Astrocyte (in vitro differentiated cells and primary cell): ENCODE data around the gene CELF2.

Experiments used
- EZH2 ChIP-seq: IDR thresholded peaks from 2 replicates; pipeline ENCODE4 v1.6.1; 2012; ENCODE audit warnings: mild to moderate bottlenecking, low read length, inconsistent platforms; ENCODE audit not compliant: insufficient read depth
- TF ChIP-seq, protein P1 (sequence below): IDR thresholded peaks from 2 replicates; pipeline ENCODE4 v1.5.1; 2011; ENCODE audit warnings: low read depth, mild to moderate bottlenecking, inconsistent platforms, low read length, moderate library complexity; ENCODE audit not compliant: insufficient read depth

DNA sequence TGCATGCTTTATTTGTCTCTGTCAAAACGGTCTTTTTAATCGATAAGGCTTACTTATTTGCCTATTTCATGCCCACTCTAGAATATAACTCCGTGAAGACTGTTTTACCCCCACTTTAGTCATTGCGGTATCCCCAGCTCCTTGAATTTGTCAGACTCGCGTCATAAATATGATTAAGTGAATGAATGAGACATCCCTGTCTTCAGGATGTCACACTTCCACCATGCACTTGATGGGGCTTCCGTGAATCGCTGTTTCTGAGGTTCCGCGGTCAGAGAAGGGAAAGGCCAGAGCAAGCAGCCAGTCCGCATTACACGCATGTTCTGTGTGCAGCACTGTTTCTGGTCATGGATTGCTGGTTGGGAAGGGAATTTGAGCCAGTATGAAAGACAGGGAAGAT is 138.8 kb downstream of the CELF2 start:
- TF ChIP-seq, protein P1, sequence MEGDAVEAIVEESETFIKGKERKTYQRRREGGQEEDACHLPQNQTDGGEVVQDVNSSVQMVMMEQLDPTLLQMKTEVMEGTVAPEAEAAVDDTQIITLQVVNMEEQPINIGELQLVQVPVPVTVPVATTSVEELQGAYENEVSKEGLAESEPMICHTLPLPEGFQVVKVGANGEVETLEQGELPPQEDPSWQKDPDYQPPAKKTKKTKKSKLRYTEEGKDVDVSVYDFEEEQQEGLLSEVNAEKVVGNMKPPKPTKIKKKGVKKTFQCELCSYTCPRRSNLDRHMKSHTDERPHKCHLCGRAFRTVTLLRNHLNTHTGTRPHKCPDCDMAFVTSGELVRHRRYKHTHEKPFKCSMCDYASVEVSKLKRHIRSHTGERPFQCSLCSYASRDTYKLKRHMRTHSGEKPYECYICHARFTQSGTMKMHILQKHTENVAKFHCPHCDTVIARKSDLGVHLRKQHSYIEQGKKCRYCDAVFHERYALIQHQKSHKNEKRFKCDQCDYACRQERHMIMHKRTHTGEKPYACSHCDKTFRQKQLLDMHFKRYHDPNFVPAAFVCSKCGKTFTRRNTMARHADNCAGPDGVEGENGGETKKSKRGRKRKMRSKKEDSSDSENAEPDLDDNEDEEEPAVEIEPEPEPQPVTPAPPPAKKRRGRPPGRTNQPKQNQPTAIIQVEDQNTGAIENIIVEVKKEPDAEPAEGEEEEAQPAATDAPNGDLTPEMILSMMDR = no peak
- TF ChIP-seq EZH2 = no peak
